Gastroesophageal sphincter (tissue), 4 donors: Measurements from ENCODE around the gene GON7. TPM values are rescaled to one million over a fixed set of nuclear protein-coding genes. Genes with fewer than 3 reads are reported as not detected.

ENCODE experiments used
- ATAC-seq: fragments of 150-250 bp; one replicate; pipeline ENCODE4 v1.9.1; 2016; ENCODE audit warnings: mild to moderate bottlenecking, moderate library complexity
- H3K27ac ChIP-seq, 4 donors: fragments of 200-600 bp; sonication (generic) in 3 of 4; 1 replicate in 3 of 4; 2 replicates in 1 of 4; pipeline ENCODE4 v1.5.1; 2016 to 2019
- H3K27me3 ChIP-seq: fragments of 200-600 bp; sonication (generic); one replicate; pipeline ENCODE4 v1.5.1; 2019
- H3K36me3 ChIP-seq, 2 donors: fragments of 200-600 bp; sonication (generic); one replicate each; pipeline ENCODE4 v1.5.1; 2019; ENCODE audit warnings: control low read depth in 1 of 2
- H3K4me1 ChIP-seq, 3 donors: fragments of 200-600 bp; sonication (generic); 1 replicate in 2 of 3; 2 replicates in 1 of 3; pipeline ENCODE4 v1.5.1; 2016 to 2019; ENCODE audit warnings: control low read depth in 2 of 3
- H3K4me3 ChIP-seq, 2 donors: fragments of 200-600 bp; sonication (generic); one replicate each; pipeline ENCODE4 v1.5.1; 2019; ENCODE audit warnings: mild to moderate bottlenecking in 1 of 2, moderate library complexity in 1 of 2
- H3K9me3 ChIP-seq, 3 donors: fragments of 200-600 bp; sonication (generic); one replicate each; pipeline ENCODE4 v1.5.1; 2017 to 2019; ENCODE audit warnings: control low read depth in 2 of 3
- EP300 ChIP-seq: sonication (generic); formaldehyde crosslinking; IDR thresholded peaks from one replicate; pipeline ENCODE4 v1.6.1; 2017; ENCODE audit warnings: antibody characterized with exemption, mild to moderate bottlenecking
- POLR2A ChIP-seq, 2 donors: fragments of 450-650 bp; IDR thresholded peaks; one replicate each; pipeline ENCODE4 v1.6.1; 2017; ENCODE audit warnings: antibody characterized with exemption in 2 of 2, mild to moderate bottlenecking in 2 of 2, moderate library complexity in 1 of 2
- POLR2AphosphoS5 ChIP-seq: sonication (generic); formaldehyde crosslinking; IDR thresholded peaks from one replicate; pipeline ENCODE4 v1.6.1; 2017; ENCODE audit warnings: antibody characterized with exemption
- WGBS, 2 donors: methylation state at CpG; one replicate each; pipeline ENCODE4 v1.1.5; 2018; ENCODE audit warnings: low coverage in 1 of 2; 5-methylcytosine and 5-hydroxymethylcytosine counted together
- total RNA-seq, 4 donors: library from RNA; depleted of rRNA; stranded (reverse); fragments of >200 nt; gene quantifications; one replicate each; pipeline ENCODE4 v1.1.0, GENCODE V29; 2016
- TF ChIP-seq, protein P1 (sequence below), 4 experiments: fragments of 200-600 bp in 2 of 4; fragments of 450-650 bp in 2 of 4; sonication (generic) in 1 of 4; IDR thresholded peaks; one replicate each; pipeline ENCODE4 v1.5.1; 2017 to 2019; ENCODE audit warnings: antibody characterized with exemption in 4 of 4, mild to moderate bottlenecking in 2 of 4, moderate library complexity in 2 of 4

The GON7 gene
- total RNA-seq, 4 donors from 2014 or later, result 10.5 to 20.4 (median 14.7) TPM

- TF ChIP-seq POLR2AphosphoS5, result no peak
- TF ChIP-seq EP300, result no peak
- no peak for TF ChIP-seq POLR2A (IDR thresholded peaks at IDR 0.05)
- TF ChIP-seq, protein P1, sequence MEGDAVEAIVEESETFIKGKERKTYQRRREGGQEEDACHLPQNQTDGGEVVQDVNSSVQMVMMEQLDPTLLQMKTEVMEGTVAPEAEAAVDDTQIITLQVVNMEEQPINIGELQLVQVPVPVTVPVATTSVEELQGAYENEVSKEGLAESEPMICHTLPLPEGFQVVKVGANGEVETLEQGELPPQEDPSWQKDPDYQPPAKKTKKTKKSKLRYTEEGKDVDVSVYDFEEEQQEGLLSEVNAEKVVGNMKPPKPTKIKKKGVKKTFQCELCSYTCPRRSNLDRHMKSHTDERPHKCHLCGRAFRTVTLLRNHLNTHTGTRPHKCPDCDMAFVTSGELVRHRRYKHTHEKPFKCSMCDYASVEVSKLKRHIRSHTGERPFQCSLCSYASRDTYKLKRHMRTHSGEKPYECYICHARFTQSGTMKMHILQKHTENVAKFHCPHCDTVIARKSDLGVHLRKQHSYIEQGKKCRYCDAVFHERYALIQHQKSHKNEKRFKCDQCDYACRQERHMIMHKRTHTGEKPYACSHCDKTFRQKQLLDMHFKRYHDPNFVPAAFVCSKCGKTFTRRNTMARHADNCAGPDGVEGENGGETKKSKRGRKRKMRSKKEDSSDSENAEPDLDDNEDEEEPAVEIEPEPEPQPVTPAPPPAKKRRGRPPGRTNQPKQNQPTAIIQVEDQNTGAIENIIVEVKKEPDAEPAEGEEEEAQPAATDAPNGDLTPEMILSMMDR (IDR thresholded peaks at IDR 0.05), result no peak
- WGBS, 2 donors, result 57 to 82% methylated on average over 2 to 4 of the region's 4 CpGs
These were observed 7.8 kb downstream of the GON7 start for GRCh38 chr14:93199031-93199430.

GRCh38 chr14:93195316-93195999 lies 11.4 kb downstream of the GON7 start:
- no peaks in the 10 kb centered on the region for H3K27me3 ChIP-seq
- no peaks in the 10 kb centered on the region for H3K4me1 ChIP-seq
- WGBS, 2 donors, result 100% methylated on average over 1 of the region's 1 CpG
- no peaks in the 10 kb centered on the region for H3K9me3 ChIP-seq
- ATAC-seq, result no peak
- TF ChIP-seq, protein P1 (IDR thresholded peaks at IDR 0.05), result no peak
- no peak for TF ChIP-seq EP300
- no peak for TF ChIP-seq POLR2A (IDR thresholded peaks at IDR 0.05)
- TF ChIP-seq POLR2AphosphoS5, result no peak
- H3K4me3 ChIP-seq, result no peak overlapping the region
- no peak overlapping the region for H3K27ac ChIP-seq
- H3K36me3 ChIP-seq, result peaks cover 0 to 17% of the 10 kb centered on the region in 2 donors

More at GRCh38 chr14:93199031-93199430, 7.8 kb downstream of the GON7 start:
- Histone ChIP-seq H3K4me1 (no peaks in the 10 kb centered on the region), H3K9me3 (no peaks in the 10 kb centered on the region), H3K27me3 (no peaks in the 10 kb centered on the region), H3K27ac (no peak overlapping the region), H3K4me3 (no peak overlapping the region), H3K36me3 (peaks cover 0 to 10% of the 10 kb centered on the region in 2 donors)
- ATAC-seq, result no peak

DNA sequence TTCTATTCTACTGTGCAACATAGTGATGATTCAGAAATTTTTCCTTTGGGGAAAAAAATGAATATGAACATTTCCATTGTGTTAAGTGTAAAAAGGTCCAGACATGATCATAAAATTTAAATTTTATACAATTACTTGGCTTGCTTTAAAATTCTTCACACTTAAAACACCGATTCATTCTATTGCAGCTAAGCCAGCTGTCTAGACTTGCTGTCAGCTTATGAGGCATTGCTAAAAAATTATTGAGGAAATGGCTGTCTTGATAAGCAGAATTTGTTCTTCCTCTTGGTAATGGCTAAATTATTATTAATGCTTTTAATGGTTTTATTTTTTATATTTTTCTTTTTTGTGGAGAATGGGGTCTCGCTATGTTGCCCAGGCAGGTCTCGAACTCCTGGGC lies 19.9 kb downstream of the GON7 start:
- Histone ChIP-seq H3K27me3 (no peaks in the 10 kb centered on the region), H3K9me3 (no peaks in the 10 kb centered on the region), H3K4me3 (no peak overlapping the region), H3K4me1 (peaks cover 7 to 49% (median 10%) of the 10 kb centered on the region in 3 donors), H3K36me3 (peaks cover 0 to 51% of the 10 kb centered on the region in 2 donors), H3K27ac (peak overlapping the region in 1 of 4 donors; percentile 94)
- ATAC-seq, result no peak
- 91 to 94% methylated on average over 3 of the region's 3 CpGs for WGBS, 2 donors
- TF ChIP-seq, protein P1 (IDR thresholded peaks at IDR 0.05), result no peak
- TF ChIP-seq EP300, result no peak
- no peak for TF ChIP-seq POLR2A (IDR thresholded peaks at IDR 0.05)
- no peak for TF ChIP-seq POLR2AphosphoS5

DNA sequence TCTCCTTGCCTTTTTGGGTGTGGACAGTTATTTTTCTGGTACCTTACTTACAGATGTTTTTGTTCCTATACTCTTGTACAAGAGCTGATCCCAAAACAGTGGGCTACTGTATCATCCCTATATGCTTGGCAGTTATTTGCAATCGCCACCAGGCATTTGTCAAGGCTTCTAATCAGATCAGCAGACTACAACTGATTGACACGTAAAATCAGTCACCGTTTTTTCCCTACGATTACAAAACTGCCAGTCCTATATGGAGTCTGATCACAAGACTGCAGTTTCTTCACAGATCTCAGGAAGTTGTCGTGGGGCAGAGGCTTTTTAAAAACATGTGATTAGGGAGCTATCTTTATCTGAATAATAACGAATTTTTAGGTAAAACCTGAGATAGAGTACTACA lies 20.4 kb downstream of the GON7 start:
- Histone ChIP-seq H3K4me3 (no peak overlapping the region), H3K36me3 (peaks cover 0 to 53% of the 10 kb centered on the region in 2 donors), H3K27me3 (no peaks in the 10 kb centered on the region), H3K4me1 (peaks cover 7 to 49% (median 10%) of the 10 kb centered on the region in 3 donors), H3K9me3 (no peaks in the 10 kb centered on the region), H3K27ac (peak overlapping the region in 3 of 4 donors; percentile 31 to 97 (median 94))
- no peak for ATAC-seq
- WGBS, 2 donors, result 68 to 85% methylated on average over 6 of the region's 6 CpGs
- TF ChIP-seq, protein P1 (IDR thresholded peaks at IDR 0.05), result no peak
- no peak for TF ChIP-seq POLR2A (IDR thresholded peaks at IDR 0.05)
- TF ChIP-seq POLR2AphosphoS5, result no peak
- TF ChIP-seq EP300, result no peak

DNA sequence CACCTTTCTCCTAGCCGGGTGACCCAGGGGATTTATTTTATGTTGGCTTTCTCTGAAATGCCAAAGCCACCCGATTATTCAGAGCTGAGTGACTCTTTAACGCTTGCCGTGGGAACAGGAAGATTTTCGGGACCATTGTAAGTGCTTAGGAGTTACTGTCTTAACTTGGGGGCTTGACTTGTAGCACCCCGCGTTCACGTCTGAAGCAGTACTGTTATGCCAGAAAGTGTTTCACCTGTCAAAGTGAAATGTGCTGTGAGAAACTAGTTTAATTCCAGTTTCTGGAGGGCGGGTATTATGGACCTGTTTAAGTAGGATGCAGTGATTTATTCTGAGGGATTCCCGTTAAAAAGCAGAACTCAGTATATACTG lies 21.5 kb downstream of the GON7 start:
- TF ChIP-seq EP300 (no peak), POLR2A (IDR thresholded peaks at IDR 0.05) (no peak), POLR2AphosphoS5 (no peak)
- TF ChIP-seq, protein P1 (IDR thresholded peaks at IDR 0.05), result no peak
- Histone ChIP-seq H3K9me3 (no peaks in the 10 kb centered on the region), H3K4me3 (peak overlapping the region; percentile 85 to 87), H3K27me3 (no peaks in the 10 kb centered on the region), H3K4me1 (peaks cover 7 to 49% (median 10%) of the 10 kb centered on the region in 3 donors), H3K27ac (peak overlapping the region; percentile 89 to 97 (median 94)), H3K36me3 (peaks cover 0 to 53% of the 10 kb centered on the region in 2 donors)
- 0% methylated on average over 2 to 8 of the region's 10 CpGs for WGBS, 2 donors
- no peak for ATAC-seq
